Tibial nerve (tissue), 4 donors: ENCODE measurements around the gene ARHGAP6.

Experiments used
- CTCF ChIP-seq, 5 experiments: fragments of 200-600 bp in 3 of 5; fragments of 450-650 bp in 2 of 5; sonication (generic) in 3 of 5; IDR thresholded peaks; one replicate each; pipeline ENCODE4 v1.5.1; 2016 to 2019; ENCODE audit warnings: antibody characterized with exemption in 5 of 5, mild to moderate bottlenecking in 3 of 5, moderate library complexity in 2 of 5
- EP300 ChIP-seq, 2 donors: sonication (generic); formaldehyde crosslinking; IDR thresholded peaks; one replicate each; pipeline ENCODE4 v1.6.1; 2017; ENCODE audit warnings: antibody characterized with exemption in 2 of 2, mild to moderate bottlenecking in 1 of 2
- POLR2A ChIP-seq, 2 donors: fragments of 450-650 bp; IDR thresholded peaks; one replicate each; pipeline ENCODE4 v1.6.1; 2017; ENCODE audit warnings: antibody characterized with exemption in 2 of 2, mild to moderate bottlenecking in 2 of 2, moderate library complexity in 2 of 2

DNA sequence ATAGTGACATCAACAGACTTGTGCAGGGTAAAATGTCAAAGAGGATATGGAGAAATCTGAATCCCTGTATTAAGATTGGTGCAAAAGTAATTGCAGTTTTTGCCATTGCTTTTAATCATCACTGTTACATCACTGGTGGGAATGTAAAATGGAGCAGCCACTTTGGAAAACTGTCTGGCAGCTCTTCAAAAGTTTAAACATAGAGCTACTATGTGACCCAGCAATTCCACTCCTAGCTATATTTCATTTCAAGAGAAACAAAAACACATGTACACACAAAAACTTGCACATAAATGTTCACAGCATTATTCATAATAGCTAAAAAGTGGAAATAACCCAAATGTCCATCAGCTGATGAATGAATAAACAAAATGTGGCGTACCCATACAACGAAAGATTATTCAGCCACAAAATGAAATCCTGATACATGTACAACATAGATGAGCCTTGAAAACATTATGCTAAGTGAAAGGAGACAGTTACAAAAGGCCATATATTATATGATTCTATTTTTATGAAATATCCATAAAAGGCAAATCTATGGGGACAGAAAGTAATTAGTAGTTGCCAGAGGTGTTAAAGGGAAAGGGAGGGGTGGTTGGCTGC, 266.1 kb downstream of the ARHGAP6 start:
- TF ChIP-seq CTCF (IDR thresholded peaks at IDR 0.05): no peak
- no peak for TF ChIP-seq POLR2A (IDR thresholded peaks at IDR 0.05)
- TF ChIP-seq EP300 (IDR thresholded peaks at IDR 0.05): no peak
